A549 (cell line): ENCODE results near the gene PKP2.

Experiments
- CHD4 ChIP-seq: fragments of 200-600 bp; sonication (generic); IDR thresholded peaks from 2 replicates; pipeline ENCODE4 v1.6.1; 2016; ENCODE audit warnings: antibody characterized with exemption, mild to moderate bottlenecking, borderline replicate concordance
- HDAC2 ChIP-seq: fragments of 200-600 bp; sonication (generic); IDR thresholded peaks from 2 replicates; pipeline ENCODE4 v1.6.1; 2016
- HOXB5 ChIP-seq: fragments of 250-450 bp; sonication (Bioruptor Pico); IDR thresholded peaks from 2 replicates; pipeline ENCODE4 v1.5.0; 2020; ENCODE audit warnings: mild to moderate bottlenecking, moderate library complexity
- KDM5A ChIP-seq: fragments of 200-600 bp; sonication (generic); IDR thresholded peaks from 2 replicates; pipeline ENCODE4 v1.6.1; 2016; ENCODE audit warnings: antibody characterized with exemption, mild to moderate bottlenecking
- MAFK ChIP-seq: fragments of 450-650 bp; IDR thresholded peaks from 2 replicates; pipeline ENCODE4 v1.6.1; 2014; ENCODE audit not compliant: partially characterized antibody
- POLR2A ChIP-seq: IDR thresholded peaks from 2 replicates; pipeline ENCODE4 v1.6.1; 2012; ENCODE audit warnings: mild to moderate bottlenecking, low read length
- RFX5 ChIP-seq: fragments of 450-650 bp; IDR thresholded peaks from 2 replicates; pipeline ENCODE4 v1.7.1; 2014; ENCODE audit warnings: antibody characterized with exemption, mild to moderate bottlenecking, moderate library complexity
- TF ChIP-seq, protein P1 (sequence below): fragments of >200 bp; sonication (Bioruptor Twin); formaldehyde crosslinking; IDR thresholded peaks from 3 replicates; pipeline ENCODE4 v1.5.1; 2016
- TF ChIP-seq, protein P2 (sequence below): IDR thresholded peaks from 2 replicates; pipeline ENCODE4 v1.6.1; 2012

DNA sequence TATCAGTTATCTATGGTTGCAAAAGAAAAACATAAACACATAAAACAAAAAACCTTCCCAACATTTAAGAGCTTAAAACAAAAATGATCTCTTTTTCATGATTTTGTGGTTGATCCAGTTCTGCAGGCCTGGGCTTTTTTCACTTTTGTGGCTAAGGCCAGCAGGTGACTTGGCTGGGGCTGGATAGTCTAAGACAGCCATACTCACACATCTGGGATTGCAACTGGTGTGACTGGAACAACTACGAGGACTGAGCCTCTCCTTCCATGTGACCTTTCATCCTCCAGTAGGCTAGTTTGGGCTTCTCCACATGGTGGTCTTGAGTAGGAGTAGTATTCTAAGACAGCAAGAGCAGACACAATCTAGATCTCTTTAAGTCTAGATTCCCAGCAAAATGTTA is 7.2 kb upstream of the PKP2 start:
- TF ChIP-seq, protein P1, sequence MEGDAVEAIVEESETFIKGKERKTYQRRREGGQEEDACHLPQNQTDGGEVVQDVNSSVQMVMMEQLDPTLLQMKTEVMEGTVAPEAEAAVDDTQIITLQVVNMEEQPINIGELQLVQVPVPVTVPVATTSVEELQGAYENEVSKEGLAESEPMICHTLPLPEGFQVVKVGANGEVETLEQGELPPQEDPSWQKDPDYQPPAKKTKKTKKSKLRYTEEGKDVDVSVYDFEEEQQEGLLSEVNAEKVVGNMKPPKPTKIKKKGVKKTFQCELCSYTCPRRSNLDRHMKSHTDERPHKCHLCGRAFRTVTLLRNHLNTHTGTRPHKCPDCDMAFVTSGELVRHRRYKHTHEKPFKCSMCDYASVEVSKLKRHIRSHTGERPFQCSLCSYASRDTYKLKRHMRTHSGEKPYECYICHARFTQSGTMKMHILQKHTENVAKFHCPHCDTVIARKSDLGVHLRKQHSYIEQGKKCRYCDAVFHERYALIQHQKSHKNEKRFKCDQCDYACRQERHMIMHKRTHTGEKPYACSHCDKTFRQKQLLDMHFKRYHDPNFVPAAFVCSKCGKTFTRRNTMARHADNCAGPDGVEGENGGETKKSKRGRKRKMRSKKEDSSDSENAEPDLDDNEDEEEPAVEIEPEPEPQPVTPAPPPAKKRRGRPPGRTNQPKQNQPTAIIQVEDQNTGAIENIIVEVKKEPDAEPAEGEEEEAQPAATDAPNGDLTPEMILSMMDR, result no peak
- TF ChIP-seq, protein P2, sequence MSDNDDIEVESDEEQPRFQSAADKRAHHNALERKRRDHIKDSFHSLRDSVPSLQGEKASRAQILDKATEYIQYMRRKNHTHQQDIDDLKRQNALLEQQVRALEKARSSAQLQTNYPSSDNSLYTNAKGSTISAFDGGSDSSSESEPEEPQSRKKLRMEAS, result no peak
- TF ChIP-seq MAFK, result no peak
- TF ChIP-seq HOXB5 (CRISPR knock-in tag), result no peak
- no peak for TF ChIP-seq CHD4
- TF ChIP-seq KDM5A, result no peak
- no peak for TF ChIP-seq POLR2A
- TF ChIP-seq RFX5, result no peak
- TF ChIP-seq HDAC2, result no peak
